RWPE1 (cell line): ENCODE data around the gene TBCK.

Experiments
- CTCF ChIA-PET: fragments of 350-600 bp; sonication (Branson Sonifier 250); formaldehyde crosslinking; extraction: SDS; loops from one replicate; lab custom pipeline; 2021; lab: Yijun Ruan, JAX
- POLR2A ChIA-PET: fragments of 400-600 bp; formaldehyde crosslinking; extraction: SDS; loops from one replicate; lab custom pipeline; 2020; ENCODE audit warnings: antibody characterized with exemption; ENCODE audit not compliant: low non-redundant PET; lab: Yijun Ruan, JAX
- DNase-seq: peaks from one replicate; pipeline ENCODE4 v3.0.0; 2012; ENCODE audit warnings: low spot score
- H3K27ac ChIP-seq: fragments of 450-650 bp; 2 replicates; pipeline ENCODE4 v1.5.1; 2017
- CTCF ChIP-seq: fragments of 450-650 bp; conservative IDR thresholded peaks from 2 replicates; pipeline ENCODE4 v1.5.1; 2017; ENCODE audit warnings: low read depth, mild to moderate bottlenecking

TBCK gene

GRCh38 chr4:106011387-106011786 lies 304.6 kb downstream of the TBCK start:
- no peak for DNase-seq
- POLR2A ChIA-PET = no interaction called here
- no peak overlapping the region for H3K27ac ChIP-seq
- CTCF ChIA-PET = interaction anchor here (0.7 kb wide), 1 partner anchor 51 kb away, joined by 3 read pairs; no protein-coding TSS in a partner anchor
- no peak for TF ChIP-seq CTCF

DNA sequence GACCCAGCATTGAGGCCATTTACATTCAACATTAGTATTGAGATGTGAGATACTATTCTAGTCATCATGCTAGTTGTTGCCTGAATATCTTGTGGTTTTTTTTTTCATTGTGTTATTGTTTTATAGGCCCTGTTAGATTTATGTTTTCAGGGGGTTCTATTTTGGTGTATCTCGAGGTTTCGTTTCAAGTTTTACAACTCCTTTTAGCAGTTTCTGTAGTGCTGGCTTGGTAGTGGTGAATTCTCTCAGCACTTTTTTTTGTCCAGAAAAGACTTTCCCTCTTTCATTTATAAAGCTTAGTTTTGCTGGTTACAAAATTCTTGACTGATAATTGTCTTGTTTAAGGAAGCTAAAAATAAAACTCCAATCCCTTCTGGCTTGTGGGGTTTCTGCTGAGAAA lies 305.2 kb downstream of the TBCK start:
- no peak for DNase-seq
- no peak overlapping the region for H3K27ac ChIP-seq
- CTCF ChIA-PET = no interaction called here
- TF ChIP-seq CTCF = no peak
- POLR2A ChIA-PET = no interaction called here

DNA sequence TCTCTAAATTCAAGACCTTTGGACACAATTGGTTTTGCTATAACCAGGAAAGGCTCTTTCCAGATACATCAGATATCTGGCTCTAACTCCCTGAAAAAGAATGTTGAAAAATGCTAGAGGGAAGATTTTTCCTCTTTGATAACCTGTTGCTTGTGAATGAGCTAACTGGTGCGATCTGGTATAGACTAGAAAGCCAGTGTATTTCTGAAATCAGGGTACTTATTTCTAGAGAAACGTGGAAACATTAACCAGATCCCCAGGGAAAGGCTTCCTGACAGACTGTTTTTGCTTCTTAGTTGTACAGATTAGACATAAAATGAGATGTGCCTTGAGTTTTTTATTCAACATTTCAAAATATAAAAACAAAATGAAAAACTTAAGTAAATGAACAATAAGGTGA lies 313.0 kb downstream of the TBCK start:
- CTCF ChIA-PET = no interaction called here
- POLR2A ChIA-PET = no interaction called here
- H3K27ac ChIP-seq = no peak overlapping the region
- TF ChIP-seq CTCF = no peak
- DNase-seq = no peak

DNA sequence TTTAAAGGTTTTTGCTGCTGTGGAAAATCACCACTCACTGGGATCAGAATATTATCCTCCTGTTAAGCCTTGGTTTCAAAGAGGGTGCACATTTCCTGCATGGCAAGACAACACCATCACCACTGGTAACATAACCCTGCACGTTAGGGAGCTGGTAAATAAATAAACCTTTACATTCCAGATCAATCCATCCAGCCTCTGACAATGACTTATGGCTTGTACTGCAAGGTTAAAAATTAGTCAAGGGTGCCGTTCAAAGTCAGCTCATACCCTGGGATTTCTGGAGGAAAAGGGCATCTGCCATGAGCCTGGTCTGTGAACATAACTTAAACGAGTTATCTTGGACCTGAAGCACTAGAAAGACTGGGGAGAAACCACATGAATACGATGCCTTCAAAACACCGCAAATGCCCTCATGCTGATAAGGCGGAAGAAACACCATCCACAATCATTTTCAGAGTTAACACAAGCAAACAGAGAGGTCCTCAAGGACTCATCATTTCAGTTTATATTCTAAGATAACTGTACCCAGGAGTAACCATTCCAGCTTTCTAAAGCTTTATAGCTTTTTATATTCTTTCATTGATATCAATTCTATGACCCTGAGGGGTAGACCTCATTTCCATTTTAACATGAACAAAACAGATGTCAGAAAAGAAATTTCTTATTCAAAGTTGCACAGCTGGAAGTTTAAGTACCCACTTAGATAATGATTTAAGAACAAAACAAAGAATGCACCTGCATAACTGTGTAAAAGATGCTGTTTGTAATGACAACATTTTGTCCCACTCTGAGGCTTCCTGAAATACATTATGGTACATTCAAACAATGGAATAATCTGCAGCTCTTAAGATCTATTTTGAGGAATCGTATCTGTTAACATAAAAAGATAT lies 317.6 kb downstream of the TBCK start:
- no peak for TF ChIP-seq CTCF
- no peak overlapping the region for H3K27ac ChIP-seq
- ChIA-PET POLR2A (no interaction called here), CTCF (no interaction called here)
- no peak for DNase-seq

GRCh38 chr4:105996845-105997244 lies 319.2 kb downstream of the TBCK start:
- no peak overlapping the region for H3K27ac ChIP-seq
- TF ChIP-seq CTCF = no peak
- DNase-seq = no peak
- CTCF ChIA-PET = no interaction called here
- POLR2A ChIA-PET = no interaction called here

DNA sequence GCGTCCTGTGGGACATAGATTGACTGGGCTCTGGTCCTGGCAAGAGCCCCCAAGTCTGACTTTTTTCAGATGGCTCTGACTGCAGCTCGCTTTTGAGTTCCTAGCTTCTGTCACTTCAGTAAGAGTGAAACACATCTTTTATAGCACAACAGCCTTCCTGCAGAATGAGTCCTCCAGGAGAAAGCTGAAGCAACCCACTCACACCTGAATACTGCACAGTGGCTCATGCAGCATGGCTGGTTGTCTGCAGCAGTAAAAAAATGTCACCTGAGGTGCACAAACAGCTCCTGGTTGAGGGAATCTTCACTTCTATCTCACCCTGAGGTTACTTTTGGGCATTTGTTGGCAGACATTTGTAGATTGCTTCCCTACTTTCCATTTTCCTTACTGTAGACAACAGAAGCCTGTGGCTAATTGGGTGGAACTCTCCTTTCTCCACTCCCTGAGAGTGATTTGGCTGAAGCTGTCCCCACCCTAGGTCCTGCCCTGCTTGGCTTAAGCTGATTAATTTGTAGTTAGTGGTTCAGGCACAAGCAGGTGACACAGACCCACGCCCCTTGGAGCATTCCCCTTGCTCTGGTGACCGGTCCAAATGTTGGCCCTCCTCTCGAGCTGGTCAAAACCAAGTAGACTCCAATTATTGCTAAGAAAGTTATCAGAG lies 321.0 kb downstream of the TBCK start:
- ChIA-PET POLR2A (no interaction called here), CTCF (no interaction called here)
- TF ChIP-seq CTCF = no peak
- no peak overlapping the region for H3K27ac ChIP-seq
- DNase-seq = no peak
